Prostate gland (tissue), 2 donors: ENCODE measurements around the gene RPUSD1.

Experiments
- CTCF ChIP-seq, 4 experiments: fragments of 200-600 bp in 2 of 4; fragments of 450-650 bp in 2 of 4; sonication (generic) in 2 of 4; IDR thresholded peaks; 1 replicate in 3 of 4; 2 replicates in 1 of 4; pipeline ENCODE4 v1.5.1; 2016 to 2019; ENCODE audit warnings: antibody characterized with exemption in 4 of 4, mild to moderate bottlenecking in 2 of 4, moderate library complexity in 2 of 4
- POLR2A ChIP-seq: fragments of 450-650 bp; IDR thresholded peaks from one replicate; pipeline ENCODE4 v1.6.1; 2016; ENCODE audit warnings: antibody characterized with exemption, mild to moderate bottlenecking

GRCh38 chr16:778447-778846 lies 9.7 kb downstream of the RPUSD1 start:
- TF ChIP-seq POLR2A (no peak), CTCF (IDR thresholded peaks at IDR 0.05) (no peak)
